Measurements from ENCODE around the gene TMEM126B.
"Not testable (repeated sequence)": the region's sequence is repeated elsewhere in the genome, so short reads cannot be mapped to it uniquely, and the experiment has no call there.

The TMEM126B gene

DNA sequence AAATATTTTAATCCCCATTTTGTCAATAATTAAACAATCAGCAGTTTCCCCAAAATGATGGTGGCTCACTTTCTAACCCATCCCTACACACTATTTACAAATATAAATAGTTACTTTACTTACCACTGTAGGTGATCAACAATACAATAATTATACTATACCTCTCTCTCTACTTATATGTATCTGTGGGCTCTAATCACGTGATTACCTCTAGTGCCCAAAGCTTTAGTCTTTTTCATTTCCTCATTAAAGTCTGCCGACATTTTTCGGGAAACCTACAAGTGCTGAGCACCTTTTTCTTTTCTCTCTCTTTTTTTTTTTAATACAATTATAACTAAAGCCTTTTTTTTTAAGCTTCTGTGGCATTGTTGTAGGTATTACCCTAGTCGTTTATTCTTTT, 25.2 kb upstream of the TMEM126B start:
- no peak for TF ChIP-seq ZNF565 (CRISPR knock-in tag; conservative IDR thresholded peaks at IDR 0.05; ENCODE audit: low read depth)
- TF ChIP-seq ISL1 (CRISPR knock-in tag; IDR thresholded peaks at IDR 0.05) = no peak
- TF ChIP-seq POU6F1 (CRISPR knock-in tag; IDR thresholded peaks at IDR 0.05; ENCODE audit: borderline replicate concordance, low read depth) = no peak
- TF ChIP-seq TCF4 (CRISPR knock-in tag; IDR thresholded peaks at IDR 0.05; ENCODE audit: borderline replicate concordance) = no peak
- TF ChIP-seq RARB (CRISPR knock-in tag; IDR thresholded peaks at IDR 0.05) = no peak
- no peak for TF ChIP-seq ZNF8 (CRISPR knock-in tag; IDR thresholded peaks at IDR 0.05)
- TF ChIP-seq TOX (CRISPR knock-in tag; IDR thresholded peaks at IDR 0.05; ENCODE audit: borderline replicate concordance) = no peak
- TF ChIP-seq ZC3H10 (CRISPR knock-in tag; IDR thresholded peaks at IDR 0.05) = no peak
- TF ChIP-seq CSDC2 (CRISPR knock-in tag; IDR thresholded peaks at IDR 0.05) = no peak
- TF ChIP-seq ARNTL (CRISPR knock-in tag; IDR thresholded peaks at IDR 0.05; ENCODE audit: borderline replicate concordance, low read depth) = no peak
- TF ChIP-seq SNAI2 (CRISPR knock-in tag; IDR thresholded peaks at IDR 0.05) = no peak
- TF ChIP-seq, protein P1, sequence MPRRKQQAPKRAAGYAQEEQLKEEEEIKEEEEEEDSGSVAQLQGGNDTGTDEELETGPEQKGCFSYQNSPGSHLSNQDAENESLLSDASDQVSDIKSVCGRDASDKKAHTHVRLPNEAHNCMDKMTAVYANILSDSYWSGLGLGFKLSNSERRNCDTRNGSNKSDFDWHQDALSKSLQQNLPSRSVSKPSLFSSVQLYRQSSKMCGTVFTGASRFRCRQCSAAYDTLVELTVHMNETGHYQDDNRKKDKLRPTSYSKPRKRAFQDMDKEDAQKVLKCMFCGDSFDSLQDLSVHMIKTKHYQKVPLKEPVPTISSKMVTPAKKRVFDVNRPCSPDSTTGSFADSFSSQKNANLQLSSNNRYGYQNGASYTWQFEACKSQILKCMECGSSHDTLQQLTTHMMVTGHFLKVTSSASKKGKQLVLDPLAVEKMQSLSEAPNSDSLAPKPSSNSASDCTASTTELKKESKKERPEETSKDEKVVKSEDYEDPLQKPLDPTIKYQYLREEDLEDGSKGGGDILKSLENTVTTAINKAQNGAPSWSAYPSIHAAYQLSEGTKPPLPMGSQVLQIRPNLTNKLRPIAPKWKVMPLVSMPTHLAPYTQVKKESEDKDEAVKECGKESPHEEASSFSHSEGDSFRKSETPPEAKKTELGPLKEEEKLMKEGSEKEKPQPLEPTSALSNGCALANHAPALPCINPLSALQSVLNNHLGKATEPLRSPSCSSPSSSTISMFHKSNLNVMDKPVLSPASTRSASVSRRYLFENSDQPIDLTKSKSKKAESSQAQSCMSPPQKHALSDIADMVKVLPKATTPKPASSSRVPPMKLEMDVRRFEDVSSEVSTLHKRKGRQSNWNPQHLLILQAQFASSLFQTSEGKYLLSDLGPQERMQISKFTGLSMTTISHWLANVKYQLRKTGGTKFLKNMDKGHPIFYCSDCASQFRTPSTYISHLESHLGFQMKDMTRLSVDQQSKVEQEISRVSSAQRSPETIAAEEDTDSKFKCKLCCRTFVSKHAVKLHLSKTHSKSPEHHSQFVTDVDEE (CRISPR knock-in tag; IDR thresholded peaks at IDR 0.05) = no peak
- TF ChIP-seq PPARA (CRISPR knock-in tag; IDR thresholded peaks at IDR 0.05; ENCODE audit: borderline replicate concordance) = no peak
- TF ChIP-seq, protein P2, sequence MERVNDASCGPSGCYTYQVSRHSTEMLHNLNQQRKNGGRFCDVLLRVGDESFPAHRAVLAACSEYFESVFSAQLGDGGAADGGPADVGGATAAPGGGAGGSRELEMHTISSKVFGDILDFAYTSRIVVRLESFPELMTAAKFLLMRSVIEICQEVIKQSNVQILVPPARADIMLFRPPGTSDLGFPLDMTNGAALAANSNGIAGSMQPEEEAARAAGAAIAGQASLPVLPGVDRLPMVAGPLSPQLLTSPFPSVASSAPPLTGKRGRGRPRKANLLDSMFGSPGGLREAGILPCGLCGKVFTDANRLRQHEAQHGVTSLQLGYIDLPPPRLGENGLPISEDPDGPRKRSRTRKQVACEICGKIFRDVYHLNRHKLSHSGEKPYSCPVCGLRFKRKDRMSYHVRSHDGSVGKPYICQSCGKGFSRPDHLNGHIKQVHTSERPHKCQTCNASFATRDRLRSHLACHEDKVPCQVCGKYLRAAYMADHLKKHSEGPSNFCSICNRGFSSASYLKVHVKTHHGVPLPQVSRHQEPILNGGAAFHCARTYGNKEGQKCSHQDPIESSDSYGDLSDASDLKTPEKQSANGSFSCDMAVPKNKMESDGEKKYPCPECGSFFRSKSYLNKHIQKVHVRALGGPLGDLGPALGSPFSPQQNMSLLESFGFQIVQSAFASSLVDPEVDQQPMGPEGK (CRISPR knock-in tag; IDR thresholded peaks at IDR 0.05; ENCODE audit: borderline replicate concordance) = no peak
- TF ChIP-seq, protein P3, sequence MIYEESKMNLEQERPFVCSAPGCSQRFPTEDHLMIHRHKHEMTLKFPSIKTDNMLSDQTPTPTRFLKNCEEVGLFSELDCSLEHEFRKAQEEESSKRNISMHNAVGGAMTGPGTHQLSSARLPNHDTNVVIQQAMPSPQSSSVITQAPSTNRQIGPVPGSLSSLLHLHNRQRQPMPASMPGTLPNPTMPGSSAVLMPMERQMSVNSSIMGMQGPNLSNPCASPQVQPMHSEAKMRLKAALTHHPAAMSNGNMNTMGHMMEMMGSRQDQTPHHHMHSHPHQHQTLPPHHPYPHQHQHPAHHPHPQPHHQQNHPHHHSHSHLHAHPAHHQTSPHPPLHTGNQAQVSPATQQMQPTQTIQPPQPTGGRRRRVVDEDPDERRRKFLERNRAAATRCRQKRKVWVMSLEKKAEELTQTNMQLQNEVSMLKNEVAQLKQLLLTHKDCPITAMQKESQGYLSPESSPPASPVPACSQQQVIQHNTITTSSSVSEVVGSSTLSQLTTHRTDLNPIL (CRISPR knock-in tag; IDR thresholded peaks at IDR 0.05; ENCODE audit: low read depth) = no peak
- TF ChIP-seq CSRNP3 (CRISPR knock-in tag; IDR thresholded peaks at IDR 0.05) = no peak
- TF ChIP-seq BACH2 (CRISPR knock-in tag; IDR thresholded peaks at IDR 0.05; ENCODE audit: borderline replicate concordance) = no peak
- TF ChIP-seq GLIS3 (CRISPR knock-in tag; IDR thresholded peaks at IDR 0.05) = no peak
- ATAC-seq = no peak

DNA sequence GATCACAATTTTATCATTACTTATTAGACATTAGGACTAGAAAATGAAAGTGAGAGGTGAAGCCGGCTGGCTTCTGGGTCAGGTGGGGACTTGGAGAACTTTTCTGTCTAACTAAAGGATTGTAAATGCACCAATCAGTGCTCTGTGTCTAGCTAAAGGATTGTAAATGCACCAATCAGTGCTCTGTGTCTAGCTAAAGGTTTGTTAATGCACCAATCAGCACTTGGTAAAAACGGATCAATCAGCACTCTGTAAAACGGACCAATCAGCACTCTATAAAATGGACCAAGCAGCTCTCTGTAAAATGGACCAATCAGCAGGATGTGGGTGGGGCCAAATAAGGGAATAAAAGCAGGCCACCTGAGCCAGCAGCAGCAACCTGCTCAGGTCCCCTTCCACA, 22.2 kb upstream of the TMEM126B start:
- ATAC-seq = not testable (repeated sequence)

DNA sequence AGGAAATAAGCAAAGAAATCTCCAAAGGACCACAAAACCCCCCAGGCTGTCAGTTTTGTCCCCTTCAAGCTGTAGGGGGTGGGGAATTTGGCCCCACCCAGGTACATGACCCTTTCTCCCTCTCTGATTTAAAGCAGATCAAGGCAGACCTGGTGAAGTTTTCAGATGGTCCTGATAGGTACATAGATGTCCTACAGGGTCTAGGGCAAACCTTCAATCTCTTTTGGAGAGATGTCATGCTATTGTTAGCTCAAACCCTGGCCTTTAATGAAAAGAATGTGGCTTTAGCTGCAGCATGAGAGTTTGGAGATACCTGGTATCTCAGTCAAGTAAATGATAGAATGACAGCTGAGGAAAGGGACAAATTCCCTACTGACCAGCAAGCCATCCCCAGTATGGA, 19.8 kb upstream of the TMEM126B start:
- ATAC-seq = not testable (repeated sequence)

DNA sequence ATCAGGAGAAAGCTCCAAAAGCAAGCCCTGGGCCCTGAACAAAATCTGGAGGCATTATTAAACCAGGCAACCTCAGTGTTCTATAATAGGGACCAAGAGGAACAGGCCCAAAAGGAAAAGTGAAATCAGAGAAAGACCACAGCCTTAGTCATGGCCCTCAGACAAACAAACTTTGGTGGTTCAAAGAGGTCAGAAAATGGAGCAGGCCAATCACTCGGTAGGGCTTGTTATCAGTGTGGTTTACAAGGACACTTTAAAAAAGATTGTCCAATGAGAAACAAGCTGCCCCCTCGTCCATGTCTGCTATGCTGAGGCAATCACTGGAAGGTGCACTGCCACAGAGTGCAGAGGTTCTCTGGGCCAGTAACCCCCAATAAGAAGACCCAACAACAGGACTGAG, 19.1 kb upstream of the TMEM126B start:
- not testable (repeated sequence) for ATAC-seq

- not testable (repeated sequence) for ATAC-seq
These were observed 16.8 kb upstream of the TMEM126B start for GRCh38 chr11:85611643-85612042.

Measured in SK-N-SH treated with all-trans-retinoic acid at 6 μM for 48 hours (cell line).